Right kidney (tissue), 9 donors: ENCODE results near the gene ZNF771.

ENCODE experiments used
- DNase-seq: peaks from one replicate; pipeline ENCODE4 v3.0.0-alpha.2; 2016
- long read RNA-seq, 8 donors: transcript quantifications; one replicate each; lab custom pipeline, GENCODE V29; 2026

The ZNF771 gene
- long read RNA-seq, donor 1, transcript ZNF771-201 (3 exons, 2,371 nt) = major isoform, 9 of 11 reads
- long read RNA-seq, donor 1, partial matches to known transcripts = 0 of 11 reads
- long read RNA-seq, donor 1, other reads (novel, unspliced or antisense) = 0 of 11 reads
- long read RNA-seq, donor 2, transcript ZNF771-201 (3 exons, 2,371 nt) = major isoform, 9 of 11 reads
- long read RNA-seq, donor 2, partial matches to known transcripts = 0 of 11 reads
- long read RNA-seq, donor 2, other reads (novel, unspliced or antisense) = 0 of 11 reads
- long read RNA-seq, donor 3, partial matches to known transcripts = 35 of 39 reads
- long read RNA-seq, donor 3, other reads (novel, unspliced or antisense) = 0 of 39 reads
- long read RNA-seq, donor 4, transcript ZNF771-201 (3 exons, 2,371 nt) = major isoform, 6 of 7 reads
- long read RNA-seq, donor 4, partial matches to known transcripts = 0 of 7 reads
- long read RNA-seq, donor 4, other reads (novel, unspliced or antisense) = 0 of 7 reads
- long read RNA-seq, donor 5, transcript ZNF771-201 (3 exons, 2,371 nt) = major isoform, 7 of 160 reads
- long read RNA-seq, donor 5, partial matches to known transcripts = 14 of 160 reads
- long read RNA-seq, donor 5, other reads (novel, unspliced or antisense) = 138 of 160 reads
- long read RNA-seq, donor 6, transcript ZNF771-201 (3 exons, 2,371 nt) = major isoform, 11 of 12 reads
- long read RNA-seq, donor 6, partial matches to known transcripts = 0 of 12 reads
- long read RNA-seq, donor 6, other reads (novel, unspliced or antisense) = 0 of 12 reads
- long read RNA-seq, donor 7 = 0 reads
- long read RNA-seq, donor 8, transcript ZNF771-201 (3 exons, 2,371 nt) = major isoform, 7 of 91 reads
- long read RNA-seq, donor 8, partial matches to known transcripts = 84 of 91 reads
- long read RNA-seq, donor 8, other reads (novel, unspliced or antisense) = 0 of 91 reads

DNA sequence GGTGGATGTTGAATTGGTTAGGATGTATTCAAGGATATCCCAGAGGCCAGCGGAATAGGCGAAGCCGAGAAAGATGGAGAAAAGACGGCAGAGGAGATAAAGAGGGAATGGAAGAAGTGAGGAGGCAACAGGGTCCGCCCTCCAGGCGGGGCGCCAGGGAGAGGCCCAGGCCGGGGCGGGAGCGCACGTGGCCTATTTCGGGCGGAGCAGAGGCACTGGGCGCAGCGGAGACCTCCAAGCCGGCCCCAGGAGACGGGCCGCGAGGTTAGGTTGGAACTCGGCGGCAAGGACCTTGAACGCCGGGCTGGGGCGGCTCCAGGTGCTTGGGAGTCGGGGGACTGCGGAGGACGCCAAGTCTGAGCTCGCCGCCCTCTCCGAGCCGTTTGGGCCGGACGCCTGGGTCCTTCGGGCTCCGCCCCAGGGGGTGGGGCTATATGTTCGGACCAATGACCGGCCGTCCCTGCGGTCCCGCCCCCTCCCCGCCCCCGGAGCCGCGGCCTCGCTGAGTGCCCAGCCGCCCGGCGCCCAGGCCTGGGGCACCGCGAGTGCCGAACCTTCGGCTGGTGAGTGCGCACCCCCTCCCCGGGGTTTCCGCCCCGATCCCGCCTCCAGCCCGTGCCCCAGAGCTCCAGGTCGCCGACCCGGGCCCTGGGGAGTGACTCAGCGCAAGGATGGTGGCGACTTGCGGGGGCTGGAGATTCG, at the start of gene ZNF771:
Gene ZNF771, plus strand, starts transcription at position 505 of the 702 bp plus-strand sequence. CDS start 448 bp downstream, outside the sequence.
- DNase-seq = peak; percentile 99

DNA sequence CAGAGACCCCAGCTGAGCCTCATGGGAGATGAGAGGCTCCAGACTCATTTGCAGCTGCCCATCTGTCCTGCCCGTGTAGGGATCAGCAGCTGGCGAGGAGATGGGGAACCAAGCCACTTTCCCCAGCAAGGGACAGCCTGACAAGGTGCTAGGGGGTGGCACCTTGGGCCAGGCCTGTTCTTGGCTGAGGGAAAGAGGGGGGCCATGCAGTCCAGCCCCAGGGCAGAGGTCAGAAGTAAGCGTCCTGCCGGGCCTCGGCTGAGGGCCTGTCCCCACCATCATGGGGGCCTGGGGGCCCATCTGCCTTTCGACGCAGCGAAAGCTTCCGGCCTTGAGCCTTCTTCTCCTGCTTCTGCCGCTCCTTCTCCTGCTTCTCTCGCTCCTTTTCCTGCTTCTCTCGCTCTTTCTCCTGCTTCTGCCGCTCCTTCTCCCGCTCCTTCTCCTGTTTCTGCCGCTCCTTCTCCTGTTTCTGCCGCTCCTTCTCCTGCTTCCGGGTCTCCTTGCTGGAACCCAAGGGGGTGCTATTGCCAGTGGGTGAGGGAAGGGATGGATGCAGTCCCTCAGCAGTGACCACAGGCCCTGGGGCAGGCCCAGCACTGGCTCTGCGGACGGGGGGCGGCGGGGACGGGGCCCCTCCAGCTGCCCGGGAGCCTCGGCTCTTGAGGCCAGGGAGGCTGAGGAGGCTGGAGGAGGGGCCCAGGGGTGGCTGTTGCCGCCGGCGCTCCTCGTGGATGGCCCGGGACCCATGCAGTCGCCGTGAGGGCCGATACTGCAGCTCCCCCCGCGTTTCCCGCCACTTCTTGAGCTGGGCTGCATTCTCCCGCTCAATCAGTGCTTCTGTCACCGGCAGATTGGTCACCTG, 49.5 kb upstream of the ZNF771 start:
- DNase-seq = no peak

- no peak for DNase-seq
Observed at GRCh38 chr16:30358577-30358936, 48.8 kb upstream of the ZNF771 start.

DNA sequence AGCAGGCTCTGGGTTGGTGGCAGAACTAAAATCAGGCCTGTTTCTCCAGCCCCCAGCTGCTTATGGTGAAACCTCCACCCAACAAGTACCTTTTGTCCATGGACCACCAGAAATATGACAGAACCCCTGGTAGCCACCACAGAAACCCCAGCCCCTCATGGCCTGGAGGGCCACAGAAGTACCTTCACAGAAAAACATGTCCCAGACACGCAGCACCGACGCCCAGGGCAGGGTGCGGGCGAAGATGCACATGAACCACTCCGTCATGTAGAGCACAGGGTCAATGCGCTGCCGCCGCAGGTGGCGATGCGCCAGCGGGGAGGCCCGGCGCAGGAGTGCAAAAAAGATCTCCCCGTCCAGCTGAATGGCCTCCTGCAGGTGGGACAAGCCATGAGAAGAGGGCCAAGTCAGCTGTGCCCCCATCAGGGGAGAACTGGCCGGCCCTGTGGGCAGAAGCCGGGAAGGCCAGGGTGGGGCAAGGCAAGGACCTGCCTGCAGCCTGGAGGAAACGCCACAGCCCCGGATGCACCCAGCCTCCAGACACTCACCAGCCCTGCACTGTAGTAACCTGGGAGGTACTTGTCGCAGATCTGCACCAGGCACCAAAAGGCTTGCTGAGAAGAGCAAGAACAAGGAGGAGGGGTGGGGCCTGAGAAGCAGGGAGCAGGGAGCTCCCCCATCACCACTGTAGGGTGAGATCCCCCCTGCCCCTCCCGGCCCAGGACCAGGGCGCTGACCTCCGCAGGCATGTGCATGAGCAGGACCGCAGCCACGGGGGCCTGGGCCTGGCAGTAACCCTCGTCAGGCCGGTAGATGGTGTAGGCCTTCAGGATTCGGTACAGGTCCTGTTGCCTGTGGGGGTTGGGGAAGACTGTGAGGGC, 48.2 kb upstream of the ZNF771 start:
- no peak for DNase-seq

GRCh38 chr16:30359871-30360170, 47.6 kb upstream of the ZNF771 start:
- DNase-seq = no peak

DNA sequence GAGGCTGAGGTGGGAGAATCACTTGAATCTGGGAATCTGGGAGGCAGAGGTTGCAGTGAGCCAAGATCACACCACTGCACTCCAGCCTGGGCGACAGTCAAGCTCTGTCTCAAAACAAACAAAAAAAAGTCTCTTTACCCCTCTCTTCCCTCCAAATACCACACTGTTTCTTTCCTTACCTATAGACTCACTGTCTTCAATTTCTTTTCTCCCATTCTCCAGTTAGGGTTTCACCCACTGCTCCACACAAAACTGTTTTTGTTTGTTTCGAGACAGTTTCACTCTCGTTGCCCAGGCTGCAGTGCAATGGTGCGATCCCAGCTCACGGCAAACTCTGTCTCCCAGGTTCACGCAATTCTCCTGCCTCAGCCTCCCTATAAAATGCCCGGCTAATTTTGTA, 46.2 kb upstream of the ZNF771 start:
- no peak for DNase-seq

- no peak for DNase-seq
Observed at GRCh38 chr16:30365200-30365599, 42.2 kb upstream of the ZNF771 start.

- no peak for DNase-seq
Observed at GRCh38 chr16:30366511-30366910, 40.9 kb upstream of the ZNF771 start.

- DNase-seq = no peak
Observed at GRCh38 chr16:30367349-30368009, 39.9 kb upstream of the ZNF771 start.

- no peak for DNase-seq
Observed at GRCh38 chr16:30368122-30368791, 39.1 kb upstream of the ZNF771 start.

DNA sequence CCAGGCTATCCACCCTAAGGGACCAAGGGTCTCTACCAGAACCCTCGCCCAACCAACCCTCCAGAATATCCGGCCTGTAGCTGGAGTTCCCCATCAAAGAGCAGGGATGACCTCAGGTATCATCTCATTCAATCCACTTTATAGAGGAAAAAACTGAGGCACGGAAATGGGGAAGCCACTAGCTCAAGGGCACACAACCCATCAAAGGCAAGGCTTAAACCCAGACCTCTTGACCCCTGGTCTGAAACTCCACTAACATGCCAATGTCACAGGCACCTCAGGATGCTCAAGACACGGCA, 38.7 kb upstream of the ZNF771 start:
- DNase-seq = no peak

GRCh38 chr16:30369091-30369937, 38.1 kb upstream of the ZNF771 start:
- DNase-seq = peak; percentile 50

GRCh38 chr16:30369938-30370455, 37.4 kb upstream of the ZNF771 start:
- DNase-seq = no peak

- DNase-seq = peak; percentile 92
Observed at GRCh38 chr16:30370456-30371247, 36.8 kb upstream of the ZNF771 start, which contains the start of gene TBC1D10B. Gene TBC1D10B, minus strand, starts transcription at chr16:30370494. Its CDS starts 311 bp downstream, at chr16:30370183.

- peak; percentile 21 for DNase-seq
Observed at GRCh38 chr16:30371248-30371816, 36.1 kb upstream of the ZNF771 start.

GRCh38 chr16:30372038-30372712, 35.2 kb upstream of the ZNF771 start:
- DNase-seq = no peak

GRCh38 chr16:30372725-30373124, 34.7 kb upstream of the ZNF771 start:
- DNase-seq = no peak
